ENCODE data around the gene UCKL1.
"Not testable (repeated sequence)": the region's sequence is repeated elsewhere in the genome, so short reads cannot be mapped to it uniquely, and the experiment has no call there.

The UCKL1 gene

DNA sequence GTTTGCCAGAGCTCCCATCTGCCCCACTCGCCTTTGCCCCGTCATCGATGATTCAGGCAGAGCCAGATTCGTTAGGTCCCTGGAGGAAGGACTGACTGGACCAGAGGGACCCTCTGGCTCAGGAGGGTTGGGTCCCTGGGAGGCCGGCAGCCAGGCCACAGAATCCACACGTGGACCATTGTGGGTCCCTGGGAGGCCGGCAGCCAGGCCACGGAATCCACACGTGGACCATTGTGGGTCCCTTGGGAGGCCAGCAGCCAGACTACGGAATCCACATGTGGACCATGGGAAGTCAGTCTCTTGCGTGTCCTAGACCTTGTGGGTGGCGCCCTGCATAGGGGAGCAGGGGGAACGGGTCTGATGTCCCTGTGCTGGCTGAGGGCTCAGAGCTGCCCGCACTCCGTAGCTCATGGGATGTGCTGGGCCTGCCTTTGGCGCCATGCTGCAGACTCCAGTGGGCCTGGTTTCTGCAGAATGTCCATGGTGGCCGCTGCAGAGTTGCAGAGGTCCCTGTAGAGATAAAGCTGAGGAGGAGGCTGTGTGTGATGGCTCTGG, 23.5 kb downstream of the UCKL1 start:
- 0 out of 2 replicates have a peak, but pooled peaks cover 2% of the 10 kb centered on the region for H3F3A ChIP-seq (ENCODE audit: control insufficient read depth, insufficient read depth)
- H3K4me1 ChIP-seq (ENCODE audit: control insufficient read depth, low read length) = no peaks in the 10 kb centered on the region
- no peaks in the 10 kb centered on the region for H3K27me3 ChIP-seq (ENCODE audit: control insufficient read depth, low read length)
- 0 out of 2 replicates have a peak, but pooled peaks cover 4% of the 10 kb centered on the region for H3K79me2 ChIP-seq (ENCODE audit: control insufficient read depth, low read length)
- peaks cover 61% of the 10 kb centered on the region for H3K36me3 ChIP-seq (ENCODE audit: control insufficient read depth, low read length)
- no peak overlapping the region for H3K4me2 ChIP-seq (ENCODE audit: low read length)
- no peak for TF ChIP-seq EZH2phosphoT487 (IDR thresholded peaks at IDR 0.05; ENCODE audit: borderline replicate concordance, low read length)
- TF ChIP-seq, protein P1, sequence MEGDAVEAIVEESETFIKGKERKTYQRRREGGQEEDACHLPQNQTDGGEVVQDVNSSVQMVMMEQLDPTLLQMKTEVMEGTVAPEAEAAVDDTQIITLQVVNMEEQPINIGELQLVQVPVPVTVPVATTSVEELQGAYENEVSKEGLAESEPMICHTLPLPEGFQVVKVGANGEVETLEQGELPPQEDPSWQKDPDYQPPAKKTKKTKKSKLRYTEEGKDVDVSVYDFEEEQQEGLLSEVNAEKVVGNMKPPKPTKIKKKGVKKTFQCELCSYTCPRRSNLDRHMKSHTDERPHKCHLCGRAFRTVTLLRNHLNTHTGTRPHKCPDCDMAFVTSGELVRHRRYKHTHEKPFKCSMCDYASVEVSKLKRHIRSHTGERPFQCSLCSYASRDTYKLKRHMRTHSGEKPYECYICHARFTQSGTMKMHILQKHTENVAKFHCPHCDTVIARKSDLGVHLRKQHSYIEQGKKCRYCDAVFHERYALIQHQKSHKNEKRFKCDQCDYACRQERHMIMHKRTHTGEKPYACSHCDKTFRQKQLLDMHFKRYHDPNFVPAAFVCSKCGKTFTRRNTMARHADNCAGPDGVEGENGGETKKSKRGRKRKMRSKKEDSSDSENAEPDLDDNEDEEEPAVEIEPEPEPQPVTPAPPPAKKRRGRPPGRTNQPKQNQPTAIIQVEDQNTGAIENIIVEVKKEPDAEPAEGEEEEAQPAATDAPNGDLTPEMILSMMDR (IDR thresholded peaks at IDR 0.05; ENCODE audit: low read depth, low read length, poor library complexity, severe bottlenecking) = no peak
- H3K9me2 ChIP-seq (replicated peaks; ENCODE audit: control insufficient read depth, low read length) = no peaks in the 10 kb centered on the region
- no peak overlapping the region for H3K27ac ChIP-seq (ENCODE audit: low read depth, low read length)
- H3K9me3 ChIP-seq (ENCODE audit: control insufficient read depth, insufficient read depth, low read length) = no peaks in the 10 kb centered on the region
- no peak overlapping the region for H3K4me3 ChIP-seq (ENCODE audit: low read length)
- H4K20me1 ChIP-seq (ENCODE audit: control insufficient read depth, insufficient read depth, low read depth, low read length) = no peaks in the 10 kb centered on the region

DNA sequence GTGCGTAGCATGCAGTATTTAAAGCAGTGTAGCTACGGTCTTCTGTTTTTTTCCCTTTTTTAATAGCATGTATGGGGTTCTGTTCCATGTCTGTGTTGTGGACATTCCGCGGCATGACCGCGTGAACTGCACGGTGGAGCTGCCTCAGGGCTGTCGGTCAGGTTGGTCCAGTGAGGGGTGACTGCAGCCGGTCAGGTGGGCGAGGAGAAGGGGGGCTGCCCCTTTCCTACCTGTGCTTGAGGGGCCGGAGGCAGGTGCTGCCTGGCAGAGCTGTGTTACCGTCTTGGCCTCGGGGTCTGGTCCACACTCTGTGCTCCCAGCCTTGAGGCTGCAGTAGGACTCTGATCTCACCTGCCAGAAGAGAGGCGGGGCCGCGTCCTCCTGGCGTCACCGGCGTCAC, 24.5 kb downstream of the UCKL1 start:
- Histone ChIP-seq H3K27ac (ENCODE audit: low read depth, low read length) (no peak overlapping the region), H3K36me3 (ENCODE audit: control insufficient read depth, low read length) (peaks cover 70% of the 10 kb centered on the region), H3K4me3 (ENCODE audit: low read length) (no peak overlapping the region), H3K27me3 (ENCODE audit: control insufficient read depth, low read length) (no peaks in the 10 kb centered on the region), H3K9me2 (replicated peaks; ENCODE audit: control insufficient read depth, low read length) (no peaks in the 10 kb centered on the region), H4K20me1 (ENCODE audit: control insufficient read depth, insufficient read depth, low read depth, low read length) (no peaks in the 10 kb centered on the region), H3K79me2 (ENCODE audit: control insufficient read depth, low read length) (peaks cover 8% of the 10 kb centered on the region), H3K4me1 (ENCODE audit: control insufficient read depth, low read length) (no peaks in the 10 kb centered on the region), H3F3A (ENCODE audit: control insufficient read depth, insufficient read depth) (no peaks in the 10 kb centered on the region), H3K4me2 (ENCODE audit: low read length) (no peak overlapping the region), H3K9me3 (ENCODE audit: control insufficient read depth, insufficient read depth, low read length) (no peaks in the 10 kb centered on the region)
- no peak for TF ChIP-seq EZH2phosphoT487 (IDR thresholded peaks at IDR 0.05; ENCODE audit: borderline replicate concordance, low read length)
- TF ChIP-seq, protein P1 (IDR thresholded peaks at IDR 0.05; ENCODE audit: low read depth, low read length, poor library complexity, severe bottlenecking) = no peak

DNA sequence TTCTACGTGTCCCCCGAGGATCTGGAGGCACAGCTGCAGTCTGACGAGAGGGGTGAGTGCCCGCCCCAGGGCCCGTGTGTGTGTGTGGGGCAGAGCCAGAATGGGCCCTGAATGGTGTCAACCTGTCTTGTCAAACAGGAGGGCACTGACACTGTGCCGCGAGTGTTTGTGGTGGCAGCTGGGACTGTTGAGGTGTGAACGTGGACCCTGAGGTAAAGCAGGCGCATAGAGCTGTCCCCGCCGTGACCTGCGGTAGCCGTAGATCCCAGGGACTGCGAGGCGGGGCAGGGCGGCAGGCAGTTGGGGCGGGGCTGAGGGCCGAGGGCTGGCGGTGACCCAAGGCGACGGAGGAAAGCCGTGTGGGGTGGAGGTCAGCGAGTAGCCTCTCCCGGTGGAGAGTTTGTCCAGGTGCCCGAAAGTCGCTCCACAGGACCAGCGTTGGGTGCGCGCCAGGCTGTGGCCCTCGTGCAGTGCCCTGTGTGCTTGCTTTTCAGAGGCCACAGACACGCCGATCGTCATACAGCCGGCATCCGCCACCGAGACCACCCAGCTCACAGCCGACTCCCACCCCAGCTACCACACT, 25.2 kb downstream of the UCKL1 start:
- Histone ChIP-seq H3K4me1 (ENCODE audit: control insufficient read depth, low read length) (no peaks in the 10 kb centered on the region), H3K4me3 (ENCODE audit: low read length) (no peak overlapping the region), H3K9me3 (ENCODE audit: control insufficient read depth, insufficient read depth, low read length) (no peaks in the 10 kb centered on the region), H3F3A (ENCODE audit: control insufficient read depth, insufficient read depth) (no peaks in the 10 kb centered on the region), H3K27ac (ENCODE audit: low read depth, low read length) (no peak overlapping the region), H3K4me2 (ENCODE audit: low read length) (no peak overlapping the region), H4K20me1 (ENCODE audit: control insufficient read depth, insufficient read depth, low read depth, low read length) (no peaks in the 10 kb centered on the region), H3K36me3 (ENCODE audit: control insufficient read depth, low read length) (peaks cover 77% of the 10 kb centered on the region), H3K27me3 (ENCODE audit: control insufficient read depth, low read length) (no peaks in the 10 kb centered on the region), H3K9me2 (replicated peaks; ENCODE audit: control insufficient read depth, low read length) (no peaks in the 10 kb centered on the region), H3K79me2 (ENCODE audit: control insufficient read depth, low read length) (peaks cover 15% of the 10 kb centered on the region)
- TF ChIP-seq EZH2phosphoT487 (IDR thresholded peaks at IDR 0.05; ENCODE audit: borderline replicate concordance, low read length) = no peak
- TF ChIP-seq, protein P1 (IDR thresholded peaks at IDR 0.05; ENCODE audit: low read depth, low read length, poor library complexity, severe bottlenecking) = no peak

- H3K27me3 ChIP-seq (ENCODE audit: control insufficient read depth, low read length); H3K4me1 ChIP-seq (ENCODE audit: control insufficient read depth, low read length): not testable (repeated sequence)
- peaks cover 22% of the 10 kb centered on the region for H3K79me2 ChIP-seq (ENCODE audit: control insufficient read depth, low read length)
These were observed 26.7 kb downstream of the UCKL1 start for GRCh38 chr20:63929473-63929883.

More at GRCh38 chr20:63929473-63929883, 26.7 kb downstream of the UCKL1 start:
- peaks cover 68% of the 10 kb centered on the region for H3K36me3 ChIP-seq (ENCODE audit: control insufficient read depth, low read length)
- not testable (repeated sequence) for H3F3A ChIP-seq (ENCODE audit: control insufficient read depth, insufficient read depth); H3K9me3 ChIP-seq (ENCODE audit: control insufficient read depth, insufficient read depth, low read length); H3K27ac ChIP-seq (ENCODE audit: low read depth, low read length); H3K4me2 ChIP-seq (ENCODE audit: low read length); H3K9me2 ChIP-seq (replicated peaks; ENCODE audit: control insufficient read depth, low read length); H3K4me3 ChIP-seq (ENCODE audit: low read length); H4K20me1 ChIP-seq (ENCODE audit: control insufficient read depth, insufficient read depth, low read depth, low read length)

Data from DOHH2 (cell line).